ENCODE measurements around the gene INSYN1.
"Not testable (repeated sequence)": the region's sequence is repeated elsewhere in the genome, so short reads cannot be mapped to it uniquely, and the experiment has no call there.

The INSYN1 gene

DNA sequence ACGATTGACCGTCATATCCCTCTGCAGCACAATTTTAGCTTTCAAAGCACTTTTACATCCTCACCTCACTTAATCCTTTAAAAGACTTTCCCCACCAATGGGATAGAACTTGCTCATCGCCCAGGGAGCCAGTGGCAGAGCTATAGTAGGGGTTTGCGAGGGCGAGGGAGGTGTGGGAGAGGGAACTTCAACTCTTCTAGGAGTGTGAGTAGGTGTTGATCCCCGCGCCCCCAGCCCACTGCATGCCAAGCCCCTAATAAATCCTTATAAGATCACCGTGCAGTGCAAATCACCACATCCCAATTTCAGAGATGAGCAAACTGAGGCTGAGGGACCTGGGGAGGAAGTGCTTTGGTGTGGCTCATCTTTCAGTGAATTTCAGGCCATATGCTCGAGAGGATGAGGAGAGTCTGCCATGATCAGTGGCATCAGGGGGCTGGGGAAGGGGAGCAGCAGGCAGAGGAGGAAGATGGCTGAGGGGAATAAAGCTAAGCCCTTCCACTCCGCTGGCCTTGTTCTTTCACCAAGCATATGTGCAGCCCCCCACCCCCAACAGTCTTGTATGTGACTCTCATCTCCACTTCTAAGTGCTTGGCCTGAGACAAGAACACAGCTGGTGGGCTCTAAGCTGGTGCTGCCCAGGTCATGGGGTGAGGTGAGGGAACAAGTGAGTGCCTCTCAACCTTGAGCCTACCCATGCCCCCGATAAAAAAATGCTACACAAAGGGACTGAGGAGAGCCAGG lies 5.1 kb downstream of the INSYN1 start:
- DNase-seq = no peak

GRCh38 chr15:73746883-73747282 lies 6.3 kb downstream of the INSYN1 start:
- DNase-seq = no peak

GRCh38 chr15:73746261-73746660 lies 6.9 kb downstream of the INSYN1 start:
- DNase-seq = no peak

DNA sequence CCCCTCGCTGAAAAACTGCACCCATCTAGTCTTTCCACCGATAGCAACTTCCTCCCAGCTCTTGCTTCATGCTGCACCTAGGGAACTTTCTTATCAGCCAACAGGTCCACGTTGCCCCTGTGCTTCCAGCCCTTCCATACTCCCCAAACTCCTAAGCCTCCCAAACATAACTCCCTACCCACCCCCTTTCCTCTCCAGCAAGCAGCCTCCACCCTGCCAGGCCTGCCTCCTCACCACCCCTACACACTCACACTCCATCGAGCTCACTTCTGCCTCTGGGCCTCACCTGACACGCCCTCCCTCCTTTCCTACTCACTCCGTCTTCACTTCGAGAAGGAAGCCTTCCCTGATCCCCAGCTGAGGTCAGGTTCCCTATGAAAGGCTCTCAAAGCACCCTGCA lies 8.1 kb downstream of the INSYN1 start:
- DNase-seq = no peak

- no peak for DNase-seq
Measured at GRCh38 chr15:73744293-73744692, 8.9 kb downstream of the INSYN1 start.

DNA sequence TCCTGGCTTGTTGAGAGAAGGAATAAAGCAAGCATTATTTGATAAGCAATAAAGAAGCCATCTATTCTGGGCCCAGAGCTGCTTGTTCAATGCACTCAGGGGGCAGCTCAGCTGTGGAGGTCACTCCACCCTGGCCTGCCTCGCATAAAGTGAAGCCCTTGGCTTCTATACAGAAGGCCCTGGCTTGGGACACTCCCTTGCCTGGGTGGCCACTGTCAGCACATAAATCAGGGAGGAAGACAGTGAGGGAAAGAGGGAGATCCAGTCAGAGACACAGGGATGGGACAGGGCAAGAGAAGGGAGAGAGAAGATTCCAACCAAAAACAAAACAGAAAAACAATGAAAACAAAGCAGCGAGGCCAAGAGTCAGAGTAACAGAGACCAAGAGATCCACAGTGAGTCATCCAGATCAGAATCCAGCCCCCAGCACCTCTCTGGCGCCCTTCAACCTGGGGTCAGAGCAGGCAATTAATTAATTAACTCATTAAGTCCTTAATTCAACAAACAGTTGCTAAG lies 11.8 kb downstream of the INSYN1 start:
- no peak for DNase-seq

DNA sequence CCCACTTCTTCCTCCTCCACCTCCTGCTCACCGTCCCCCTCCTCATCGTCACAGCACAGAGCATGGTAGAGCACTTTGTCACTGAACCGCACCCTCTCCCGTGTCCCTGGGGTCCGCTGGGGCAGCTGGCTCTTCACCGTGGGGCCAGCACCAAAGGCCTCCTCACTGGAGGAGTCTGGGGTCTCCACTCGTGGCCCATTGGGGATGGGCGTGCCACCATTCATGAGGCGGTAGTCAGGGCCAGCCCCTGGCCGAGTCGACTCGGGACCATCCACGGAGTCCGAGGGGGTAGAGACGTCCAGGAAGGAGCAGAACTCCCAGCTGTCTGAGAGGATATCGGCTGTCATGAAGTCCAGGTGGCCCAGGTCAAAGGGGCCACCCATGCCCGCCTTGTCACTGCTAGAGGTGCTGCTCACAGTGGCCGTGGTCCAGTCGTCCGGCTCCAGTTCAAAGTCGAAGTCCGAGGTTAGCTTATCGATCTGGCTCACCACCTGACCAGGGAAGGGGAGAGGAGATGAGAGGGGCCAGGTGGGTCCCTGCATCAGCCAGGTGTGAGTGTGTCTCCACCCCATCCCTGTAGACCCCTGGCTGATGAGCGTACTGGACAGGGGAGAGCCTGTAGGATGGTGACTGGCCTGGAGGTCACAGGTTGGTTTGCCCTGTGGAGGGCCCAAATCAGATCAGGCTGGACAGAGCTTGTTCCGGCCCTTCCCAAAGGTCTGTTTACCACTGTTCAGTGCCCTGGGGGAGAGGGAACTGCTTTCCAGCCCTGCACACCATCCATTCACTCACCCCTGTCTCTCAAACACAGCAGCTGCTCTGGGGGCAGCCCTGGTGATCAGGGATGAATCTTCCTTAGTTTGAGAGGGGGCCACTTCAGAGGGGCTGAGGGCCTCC lies 12.8 kb downstream of the INSYN1 start:
- DNase-seq = no peak

DNA sequence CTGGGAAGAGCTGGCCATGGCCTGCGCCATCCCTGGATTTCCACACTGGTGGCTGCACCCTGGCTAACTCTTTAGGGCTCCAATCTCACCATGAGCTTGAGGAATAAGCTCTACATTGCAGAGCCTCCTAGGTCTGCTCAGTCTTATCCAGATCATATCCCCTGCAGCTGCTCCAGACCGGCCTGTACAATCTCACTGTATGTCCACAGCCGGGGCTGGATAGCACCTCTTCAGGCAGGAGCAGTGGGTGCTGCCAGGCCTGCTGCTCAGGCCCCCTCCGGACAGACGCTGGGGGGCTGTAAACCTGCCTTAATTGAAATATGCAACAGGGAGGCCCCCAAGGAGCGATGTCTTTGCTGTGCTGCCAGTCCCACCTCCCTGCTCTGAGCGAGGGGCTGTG lies 15.6 kb downstream of the INSYN1 start:
- no peak for DNase-seq

- no peak for DNase-seq
Measured at GRCh38 chr15:73732930-73733329, 20.2 kb downstream of the INSYN1 start.

DNA sequence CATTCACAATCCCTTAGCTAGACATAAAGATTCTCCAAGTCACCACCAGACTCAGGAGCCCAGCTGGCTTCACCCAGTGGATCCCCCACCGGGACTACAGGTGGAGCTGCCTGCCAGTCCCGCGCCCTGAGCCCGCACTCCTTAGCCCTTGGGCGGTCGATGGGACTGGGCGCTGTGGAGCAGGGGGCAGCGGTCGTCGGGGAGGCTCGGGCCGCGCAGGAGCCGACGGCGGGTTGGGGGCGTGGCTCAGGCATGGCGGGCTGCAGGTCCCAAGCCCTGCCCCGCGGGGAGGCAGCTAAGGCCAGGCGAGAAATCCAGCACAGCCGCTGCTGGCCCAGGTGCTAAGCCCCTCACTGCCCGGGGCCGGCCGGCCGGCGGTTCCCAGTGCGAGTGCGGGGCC lies 21.1 kb downstream of the INSYN1 start:
- not testable (repeated sequence) for DNase-seq

DNA sequence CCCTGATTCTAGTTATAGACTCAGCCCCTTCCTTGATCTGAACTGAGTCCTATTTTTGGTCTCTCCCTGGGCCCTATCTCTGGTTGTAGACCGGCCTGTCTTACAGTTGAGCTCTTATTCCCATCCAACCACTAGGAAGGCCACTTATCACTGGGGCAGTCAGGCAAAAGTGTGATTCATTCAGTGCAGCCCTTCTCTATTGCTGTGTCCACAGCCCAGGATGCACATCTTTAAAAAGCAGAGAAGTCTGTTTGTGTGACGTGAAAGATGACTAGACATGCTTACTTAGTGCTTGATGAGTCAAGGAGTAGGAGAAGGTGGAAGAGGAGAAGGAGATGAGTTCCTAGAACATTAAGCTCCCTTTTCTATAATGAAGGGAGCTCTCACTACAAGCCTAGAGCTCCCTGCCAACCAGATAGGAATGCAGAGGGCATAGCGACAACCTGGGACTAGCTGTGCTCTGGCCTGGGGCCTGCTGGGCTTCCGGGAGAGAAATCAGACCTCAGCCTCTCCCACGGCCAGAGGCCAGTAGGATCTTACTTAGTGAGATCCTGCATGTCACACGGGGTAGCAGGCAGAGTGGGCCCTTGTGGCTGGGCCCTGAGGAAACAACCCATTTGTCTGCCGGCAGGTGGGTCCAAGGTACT lies 25.7 kb downstream of the INSYN1 start:
- no peak for DNase-seq

- no peak for DNase-seq
Measured at GRCh38 chr15:73724212-73724611, 28.9 kb downstream of the INSYN1 start.

- DNase-seq = no peak
Measured at GRCh38 chr15:73723191-73723590, 30.0 kb downstream of the INSYN1 start.

DNA sequence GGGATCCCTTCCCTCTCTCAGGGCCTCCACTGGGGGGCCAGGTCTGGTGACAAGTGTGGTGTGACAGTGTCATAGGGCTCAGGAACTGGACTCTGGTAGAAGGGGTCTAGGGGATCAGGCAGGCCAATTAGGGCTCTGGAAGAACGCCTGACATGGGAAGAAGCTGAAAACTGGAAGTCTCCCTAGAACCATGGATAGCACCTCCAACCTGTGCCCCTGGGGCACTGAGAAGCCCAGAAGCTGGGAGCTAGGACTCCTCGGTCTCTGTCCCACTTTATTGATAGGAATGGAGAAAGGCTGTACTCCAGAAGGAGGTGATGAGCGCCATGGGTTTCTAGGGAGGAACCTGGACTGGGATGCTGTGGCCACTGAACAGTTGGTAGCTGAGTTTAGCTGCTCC lies 30.7 kb downstream of the INSYN1 start:
- DNase-seq = no peak

GRCh38 chr15:73718694-73719093 lies 34.5 kb downstream of the INSYN1 start:
- no peak for DNase-seq

DNA sequence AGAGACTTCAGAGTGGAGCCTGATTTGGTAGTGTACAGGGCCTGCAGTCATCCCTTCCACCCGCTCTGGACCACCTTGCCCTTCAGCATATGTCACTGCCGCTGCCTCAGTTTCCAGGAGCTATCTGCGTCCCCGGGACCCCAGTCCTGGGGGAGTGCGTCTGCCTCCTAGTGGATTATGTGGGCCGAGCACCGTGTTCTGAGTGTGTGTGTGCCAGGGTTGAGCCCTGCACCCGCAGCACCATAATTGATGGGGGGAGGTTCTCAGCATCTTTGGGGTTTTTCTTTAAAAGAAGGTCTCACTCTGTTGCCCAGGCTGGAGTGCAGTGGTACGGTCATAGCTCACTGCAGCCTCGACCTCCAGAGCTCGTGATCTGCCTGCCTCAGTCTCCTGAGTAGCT lies 35.3 kb downstream of the INSYN1 start:
- no peak for DNase-seq

DNA sequence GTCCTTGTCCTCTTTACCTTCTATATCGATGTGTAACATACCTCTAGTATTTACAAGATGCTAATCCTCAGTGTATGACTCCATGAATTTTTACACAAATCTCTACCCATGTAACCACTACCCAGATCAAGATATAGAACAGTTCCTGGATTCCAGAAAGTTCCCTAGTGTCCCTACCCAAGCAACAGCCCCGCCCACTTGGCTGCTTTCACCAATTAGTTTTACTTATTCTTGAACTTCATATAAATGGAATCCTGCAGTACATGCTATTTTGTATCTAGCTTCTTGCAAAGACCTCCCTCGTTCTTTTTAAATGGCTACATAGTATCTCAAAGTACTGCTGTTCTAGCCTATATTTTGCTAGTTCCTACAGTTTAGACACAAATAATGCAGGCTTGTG lies 35.9 kb downstream of the INSYN1 start:
- no peak for DNase-seq

DNA sequence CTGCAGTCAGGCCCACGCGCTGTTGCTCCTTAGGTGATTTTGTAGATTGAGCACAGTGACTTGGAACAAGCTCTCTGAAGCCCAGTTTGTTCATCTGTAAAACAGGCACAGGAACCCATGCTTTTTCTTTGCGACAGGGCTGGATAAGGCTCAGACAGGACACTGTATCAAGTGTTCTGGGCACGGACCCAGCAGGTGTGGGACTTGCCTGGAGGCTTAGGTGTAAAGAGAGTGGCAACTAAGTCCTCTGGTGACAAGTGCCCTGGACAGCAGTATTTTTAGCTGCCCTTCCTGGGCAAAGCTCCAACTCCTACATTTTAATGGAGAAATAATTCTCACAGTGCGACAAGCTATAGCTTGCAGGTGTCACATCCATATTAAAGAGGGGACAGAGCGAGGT lies 36.7 kb downstream of the INSYN1 start:
- no peak for DNase-seq

GRCh38 chr15:73715417-73715816 lies 37.7 kb downstream of the INSYN1 start:
- no peak for DNase-seq

- no peak for DNase-seq
Measured at GRCh38 chr15:73714695-73715301, 38.4 kb downstream of the INSYN1 start.

GRCh38 chr15:73712107-73712506 lies 41.0 kb downstream of the INSYN1 start:
- DNase-seq = no peak

DNA sequence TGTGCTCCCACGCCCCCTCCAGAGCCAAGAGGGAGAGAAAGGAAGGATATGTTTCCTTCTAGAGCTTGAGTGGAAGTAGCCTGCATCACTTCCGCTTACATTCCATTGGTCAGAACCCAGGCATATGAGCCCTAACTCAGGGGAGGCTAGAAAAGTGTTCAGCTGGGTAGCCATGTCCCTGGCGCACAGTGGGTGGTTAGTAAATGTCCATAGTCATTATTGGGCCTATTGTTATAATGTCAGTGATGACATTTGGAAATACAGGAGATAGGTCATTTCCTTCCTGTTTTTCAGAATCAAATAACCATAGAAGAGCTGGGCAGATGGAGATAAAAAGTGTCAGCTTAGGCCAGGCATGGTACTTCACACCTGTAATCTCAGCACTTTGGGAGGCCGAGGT lies 41.6 kb downstream of the INSYN1 start:
- no peak for DNase-seq

GRCh38 chr15:73710321-73710720 lies 42.8 kb downstream of the INSYN1 start:
- DNase-seq = no peak

All from SIG-M5 (cell line).